Activated gamma-delta T cell (primary cell): Measurements from ENCODE around the gene CEBPE.

Experiments
- DNase-seq: peaks from one replicate; lab custom pipeline; 2025; lab: John Stamatoyannopoulos, UW
- total RNA-seq, 2 donors: gene quantifications; one replicate each; lab custom pipeline; 2026; lab: John Stamatoyannopoulos, UW

Gene CEBPE
- total RNA-seq = 0.52 to 1.3 reads per million in 2 donors

- no peak for DNase-seq
These were observed at the start of gene CEBPE for GRCh38 chr14:23118506-23119362. CEBPE (minus strand) TSS chr14:23119255; CDS start chr14:23119091, 164 bp downstream.

- DNase-seq = no peak
These were observed 49.2 kb upstream of the CEBPE start for GRCh38 chr14:23168246-23168645.

- no peak for DNase-seq
These were observed 48.2 kb upstream of the CEBPE start for GRCh38 chr14:23167116-23167847.

GRCh38 chr14:23164949-23165348 lies 45.9 kb upstream of the CEBPE start:
- DNase-seq = no peak

GRCh38 chr14:23164250-23164649 lies 45.2 kb upstream of the CEBPE start:
- no peak for DNase-seq

- no peak for DNase-seq
These were observed 44.8 kb upstream of the CEBPE start for GRCh38 chr14:23163830-23164229.

GRCh38 chr14:23162800-23163199 lies 43.7 kb upstream of the CEBPE start:
- no peak for DNase-seq

- DNase-seq = no peak
These were observed 43.0 kb upstream of the CEBPE start for GRCh38 chr14:23162005-23162404.

GRCh38 chr14:23160924-23161522 lies 42.0 kb upstream of the CEBPE start:
- no peak for DNase-seq

GRCh38 chr14:23159532-23159931 lies 40.5 kb upstream of the CEBPE start:
- DNase-seq = no peak

- no peak for DNase-seq
These were observed 39.7 kb upstream of the CEBPE start for GRCh38 chr14:23158779-23159178.

GRCh38 chr14:23154964-23155587 lies 36.0 kb upstream of the CEBPE start:
- no peak for DNase-seq

- no peak for DNase-seq
These were observed 35.1 kb upstream of the CEBPE start for GRCh38 chr14:23153851-23154796.

GRCh38 chr14:23151342-23151741 lies 32.3 kb upstream of the CEBPE start:
- no peak for DNase-seq

GRCh38 chr14:23149745-23150144 lies 30.7 kb upstream of the CEBPE start:
- no peak for DNase-seq

GRCh38 chr14:23148591-23149249 lies 29.7 kb upstream of the CEBPE start:
- DNase-seq = no peak

- DNase-seq = no peak
These were observed 28.6 kb upstream of the CEBPE start for GRCh38 chr14:23147676-23148075.

- DNase-seq = no peak
These were observed 27.9 kb upstream of the CEBPE start for GRCh38 chr14:23146980-23147379.

- DNase-seq = no peak
These were observed 27.4 kb upstream of the CEBPE start for GRCh38 chr14:23146351-23146910.

- no peak for DNase-seq
These were observed 26.8 kb upstream of the CEBPE start for GRCh38 chr14:23145794-23146350.
